Smooth muscle cell (in vitro differentiated cells): ENCODE measurements around the gene KCNA3. TPM values are rescaled to one million over a fixed set of nuclear protein-coding genes. Genes with fewer than 3 reads are reported as not detected.
"Not testable (repeated sequence)": the region's sequence is repeated elsewhere in the genome, so short reads cannot be mapped to it uniquely, and the experiment has no call there.

Source experiments
- DNase-seq: peaks from one replicate; lab custom pipeline; 2025; ENCODE audit not compliant: unreplicated experiment; lab: John Stamatoyannopoulos, UW
- H2AFZ ChIP-seq: fragments of 200-600 bp; sonication (generic); 2 replicates; pipeline ENCODE4 v1.6.0; 2016; ENCODE audit warnings: antibody characterized with exemption, low read depth, mild to moderate bottlenecking
- H3F3A ChIP-seq: fragments of 200-600 bp; sonication (generic); 2 replicates; pipeline ENCODE4 v1.6.0; 2017; ENCODE audit warnings: antibody characterized with exemption, low read depth
- H3K27ac ChIP-seq: fragments of 200-600 bp; sonication (generic); 2 replicates; pipeline ENCODE4 v1.5.1; 2016; ENCODE audit warnings: low read depth, mild to moderate bottlenecking
- H3K27me3 ChIP-seq: fragments of 200-600 bp; sonication (generic); 2 replicates; pipeline ENCODE4 v1.6.1; 2016; ENCODE audit warnings: low read depth, mild to moderate bottlenecking
- H3K36me3 ChIP-seq: fragments of 200-600 bp; sonication (generic); 2 replicates; pipeline ENCODE4 v1.5.1; 2016; ENCODE audit warnings: low read depth
- H3K4me1 ChIP-seq: fragments of 200-600 bp; sonication (generic); 2 replicates; pipeline ENCODE4 v1.5.1; 2016; ENCODE audit warnings: low read depth
- H3K4me2 ChIP-seq: fragments of 200-600 bp; sonication (generic); 2 replicates; pipeline ENCODE4 v1.6.0; 2016; ENCODE audit warnings: mild to moderate bottlenecking
- H3K4me3 ChIP-seq: fragments of 200-600 bp; sonication (generic); 2 replicates; pipeline ENCODE4 v1.5.1; 2016; ENCODE audit warnings: mild to moderate bottlenecking
- H3K79me2 ChIP-seq: fragments of 200-600 bp; sonication (generic); 2 replicates; pipeline ENCODE4 v1.6.0; 2016; ENCODE audit warnings: low read depth, mild to moderate bottlenecking
- H3K9ac ChIP-seq: fragments of 200-600 bp; sonication (generic); 2 replicates; pipeline ENCODE4 v1.6.0; 2016; ENCODE audit warnings: low read depth
- H3K9me3 ChIP-seq: fragments of 200-600 bp; sonication (generic); replicated peaks from 2 replicates; pipeline ENCODE4 v1.5.1; 2016; ENCODE audit warnings: low read depth
- H4K20me1 ChIP-seq: fragments of 200-600 bp; sonication (generic); 2 replicates; pipeline ENCODE4 v1.6.0; 2016; ENCODE audit warnings: low read depth
- CTCF ChIP-seq: fragments of 200-600 bp; sonication (generic); IDR thresholded peaks from 2 replicates; pipeline ENCODE4 v1.5.1; 2017; ENCODE audit warnings: borderline replicate concordance, mild to moderate bottlenecking, antibody characterized with exemption; ENCODE audit not compliant: insufficient read depth, poor library complexity, severe bottlenecking
- WGBS: methylation state at CpG from one replicate; pipeline ENCODE4 v1.1.7; 2016; ENCODE audit warnings: low lambda C conversion rate; 5-methylcytosine and 5-hydroxymethylcytosine counted together
- polyA plus RNA-seq: library from polyadenylated mRNA; unstranded; fragments of >200 nt; fragmentation: Nextera tagmentation; extraction: Ambion mirVana; gene quantifications from 2 replicates; pipeline ENCODE4 v1.2.1, GENCODE V29; 2016
- total RNA-seq: library from RNA; depleted of rRNA; stranded (reverse); fragments of >200 nt; gene quantifications from 2 replicates; pipeline ENCODE4 v1.2.3, GENCODE V29; 2014

KCNA3 gene
- total and polyA plus RNA-seq, 2 experiments from 2014 or later = 3.7 to 9.3 TPM

- Histone ChIP-seq H3K36me3 (no peaks in the 10 kb centered on the region), H2AFZ (no peak overlapping the region), H3K27ac (no peak overlapping the region), H3K4me3 (no peak overlapping the region), H3F3A (no peaks in the 10 kb centered on the region), H3K27me3 (no peaks in the 10 kb centered on the region), H4K20me1 (no peaks in the 10 kb centered on the region), H3K9me3 (no peaks in the 10 kb centered on the region), H3K4me2 (no peak overlapping the region), H3K79me2 (peaks cover 10% of the 10 kb centered on the region), H3K9ac (no peak overlapping the region), H3K4me1 (no peaks in the 10 kb centered on the region)
- TF ChIP-seq CTCF = no peak
- no peak for DNase-seq
- 94% methylated on average over 2 of the region's 2 CpGs for WGBS
These were observed 7.0 kb downstream of the KCNA3 start for GRCh38 chr1:110667776-110668175.

- Histone ChIP-seq H3K27me3 (no peaks in the 10 kb centered on the region), H3K27ac (no peak overlapping the region), H3F3A (no peaks in the 10 kb centered on the region), H3K9ac (no peak overlapping the region), H3K36me3 (no peaks in the 10 kb centered on the region), H3K79me2 (no peaks in the 10 kb centered on the region), H3K4me2 (no peak overlapping the region), H4K20me1 (no peaks in the 10 kb centered on the region), H3K9me3 (no peaks in the 10 kb centered on the region), H3K4me3 (no peak overlapping the region), H2AFZ (no peak overlapping the region), H3K4me1 (no peaks in the 10 kb centered on the region)
- DNase-seq = no peak
- 90% methylated on average over 2 of the region's 2 CpGs for WGBS
- TF ChIP-seq CTCF = no peak
These were observed 11.5 kb downstream of the KCNA3 start for GRCh38 chr1:110663241-110663640.

GRCh38 chr1:110659559-110659958, 15.2 kb downstream of the KCNA3 start:
- H3K36me3 ChIP-seq, H3K9me3 ChIP-seq, H3K4me3 ChIP-seq, DNase-seq, H3K4me1 ChIP-seq, H3K4me2 ChIP-seq, H3F3A ChIP-seq, H3K27ac ChIP-seq, H2AFZ ChIP-seq, H3K27me3 ChIP-seq, H4K20me1 ChIP-seq, H3K79me2 ChIP-seq, H3K9ac ChIP-seq: not testable (repeated sequence)
- WGBS = 98% methylated on average over 3 of the region's 3 CpGs

- H2AFZ ChIP-seq = no peak overlapping the region
- H3F3A ChIP-seq = no peaks in the 10 kb centered on the region
- no peak overlapping the region for H3K4me3 ChIP-seq
- WGBS = 83% methylated on average over 2 of the region's 2 CpGs
- no peaks in the 10 kb centered on the region for H4K20me1 ChIP-seq
- no peaks in the 10 kb centered on the region for H3K9me3 ChIP-seq
- no peaks in the 10 kb centered on the region for H3K27me3 ChIP-seq
- TF ChIP-seq CTCF = no peak
- no peaks in the 10 kb centered on the region for H3K36me3 ChIP-seq
- no peak for DNase-seq
- no peak overlapping the region for H3K4me2 ChIP-seq
- no peak overlapping the region for H3K27ac ChIP-seq
- no peaks in the 10 kb centered on the region for H3K79me2 ChIP-seq
- H3K9ac ChIP-seq = no peak overlapping the region
- H3K4me1 ChIP-seq = no peaks in the 10 kb centered on the region
These were observed 17.4 kb downstream of the KCNA3 start for GRCh38 chr1:110657351-110657750.
